Upper lobe of right lung (tissue), 1 donor: ENCODE measurements around the gene IL3. TPM values are rescaled to one million over a fixed set of nuclear protein-coding genes. Genes with fewer than 3 reads are reported as not detected.

Experiments
- ATAC-seq: fragments of 200-7000 bp; cut with Tn5 transposase; one replicate; pipeline ENCODE4 v1.9.1; 2020; ENCODE audit warnings: mild to moderate bottlenecking, moderate library complexity
- DNase-seq: peaks from one replicate; pipeline ENCODE4 v3.0.0-alpha.2; 2020
- H3K27ac ChIP-seq: fragments of 200-600 bp; one replicate; pipeline ENCODE4 v1.8.0; 2022
- H3K27me3 ChIP-seq: fragments of 200-600 bp; one replicate; pipeline ENCODE4 v1.8.0; 2022; ENCODE audit warnings: mild to moderate bottlenecking
- H3K36me3 ChIP-seq: fragments of 200-600 bp; one replicate; pipeline ENCODE4 v1.8.0; 2022
- H3K4me1 ChIP-seq: fragments of 200-600 bp; one replicate; pipeline ENCODE4 v1.8.0; 2022
- H3K4me3 ChIP-seq: fragments of 200-600 bp; one replicate; pipeline ENCODE4 v1.8.0; 2022; ENCODE audit warnings: mild to moderate bottlenecking
- H3K9me3 ChIP-seq: fragments of 200-600 bp; one replicate; pipeline ENCODE4 v1.8.0; 2022
- intact Hi-C: fragments of 100-400 bp; cut with DNase I; formaldehyde crosslinking; loops from one replicate; pipeline ENCODE4 v1.11.0; 2022
- total RNA-seq: library from RNA; stranded (reverse); fragmentation: NEBNext Ultra II Directional; extraction: Animal tissue kit (Norgen Biotek cat#: 25700); gene quantifications from one replicate; pipeline ENCODE4 v1.2.1, GENCODE V29; 2021
- TF ChIP-seq, protein P1 (sequence below): fragments of 200-600 bp; IDR thresholded peaks from one replicate; pipeline ENCODE4 v1.8.0; 2022; ENCODE audit warnings: antibody characterized with exemption
- donor health status: DM: no; HTN: yes; CAD: no; lungs with severe emphysema.

The IL3 gene
- total RNA-seq, 1 donor from 2014 or later = not detected

DNA sequence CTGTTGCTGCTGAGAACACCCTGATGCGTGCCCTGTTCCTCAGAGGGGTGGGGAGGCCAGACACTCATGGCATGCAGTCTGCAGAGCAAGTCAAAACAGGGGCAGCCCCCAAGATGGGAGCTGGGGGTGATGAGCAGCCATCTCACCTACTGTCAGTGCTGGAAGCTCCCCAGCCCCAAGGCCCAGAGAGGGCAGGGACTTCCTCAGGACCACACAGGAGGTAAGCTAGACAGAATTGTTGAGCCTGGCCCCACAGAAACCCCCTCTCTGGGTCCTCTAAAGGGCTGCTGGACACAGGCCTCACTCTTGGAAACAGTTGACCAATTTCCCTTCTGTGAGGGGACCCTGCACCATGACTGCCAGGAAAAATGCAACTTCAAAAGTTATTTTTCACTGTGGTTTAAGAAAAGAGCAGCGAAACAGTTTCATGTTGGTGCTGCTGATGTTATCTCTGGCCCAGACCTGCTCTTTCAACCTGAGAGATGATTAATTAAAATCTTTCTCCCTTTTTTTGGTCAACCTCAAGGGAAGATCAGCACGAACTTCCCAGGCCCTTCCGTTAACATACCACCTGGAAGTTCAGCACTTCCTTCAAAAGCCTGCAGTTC is 22.7 kb downstream of the IL3 start:
- DNase-seq (no peak), ATAC-seq (no peak)
- Histone ChIP-seq H3K27me3 (no peaks in the 10 kb centered on the region), H3K27ac (no peak overlapping the region), H3K4me3 (no peak overlapping the region), H3K4me1 (peaks cover 7% of the 10 kb centered on the region), H3K9me3 (no peaks in the 10 kb centered on the region), H3K36me3 (no peaks in the 10 kb centered on the region)
- intact Hi-C loops = no loop called here
- TF ChIP-seq, protein P1, sequence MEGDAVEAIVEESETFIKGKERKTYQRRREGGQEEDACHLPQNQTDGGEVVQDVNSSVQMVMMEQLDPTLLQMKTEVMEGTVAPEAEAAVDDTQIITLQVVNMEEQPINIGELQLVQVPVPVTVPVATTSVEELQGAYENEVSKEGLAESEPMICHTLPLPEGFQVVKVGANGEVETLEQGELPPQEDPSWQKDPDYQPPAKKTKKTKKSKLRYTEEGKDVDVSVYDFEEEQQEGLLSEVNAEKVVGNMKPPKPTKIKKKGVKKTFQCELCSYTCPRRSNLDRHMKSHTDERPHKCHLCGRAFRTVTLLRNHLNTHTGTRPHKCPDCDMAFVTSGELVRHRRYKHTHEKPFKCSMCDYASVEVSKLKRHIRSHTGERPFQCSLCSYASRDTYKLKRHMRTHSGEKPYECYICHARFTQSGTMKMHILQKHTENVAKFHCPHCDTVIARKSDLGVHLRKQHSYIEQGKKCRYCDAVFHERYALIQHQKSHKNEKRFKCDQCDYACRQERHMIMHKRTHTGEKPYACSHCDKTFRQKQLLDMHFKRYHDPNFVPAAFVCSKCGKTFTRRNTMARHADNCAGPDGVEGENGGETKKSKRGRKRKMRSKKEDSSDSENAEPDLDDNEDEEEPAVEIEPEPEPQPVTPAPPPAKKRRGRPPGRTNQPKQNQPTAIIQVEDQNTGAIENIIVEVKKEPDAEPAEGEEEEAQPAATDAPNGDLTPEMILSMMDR = no peak

- H3K27ac ChIP-seq = no peak overlapping the region
- no peak for ATAC-seq
Measured at GRCh38 chr5:132085686-132086085, 25.2 kb downstream of the IL3 start.

GRCh38 chr5:132086277-132086794 is 25.9 kb downstream of the IL3 start:
- no peaks in the 10 kb centered on the region for H3K36me3 ChIP-seq
- peaks cover 7% of the 10 kb centered on the region for H3K4me1 ChIP-seq
- TF ChIP-seq, protein P1 = no peak
- H3K27ac ChIP-seq = no peak overlapping the region
- intact Hi-C loops = no loop called here
- no peak for DNase-seq
- peak; percentile 70 for ATAC-seq
- no peaks in the 10 kb centered on the region for H3K27me3 ChIP-seq
- no peaks in the 10 kb centered on the region for H3K9me3 ChIP-seq
- H3K4me3 ChIP-seq = no peak overlapping the region

More at GRCh38 chr5:132085686-132086085, 25.2 kb downstream of the IL3 start:
- Histone ChIP-seq H3K27me3 (no peaks in the 10 kb centered on the region), H3K4me3 (no peak overlapping the region), H3K4me1 (peaks cover 7% of the 10 kb centered on the region), H3K9me3 (no peaks in the 10 kb centered on the region), H3K36me3 (no peaks in the 10 kb centered on the region)
- TF ChIP-seq, protein P1 = no peak
- DNase-seq = no peak
- intact Hi-C loops = no loop called here

DNA sequence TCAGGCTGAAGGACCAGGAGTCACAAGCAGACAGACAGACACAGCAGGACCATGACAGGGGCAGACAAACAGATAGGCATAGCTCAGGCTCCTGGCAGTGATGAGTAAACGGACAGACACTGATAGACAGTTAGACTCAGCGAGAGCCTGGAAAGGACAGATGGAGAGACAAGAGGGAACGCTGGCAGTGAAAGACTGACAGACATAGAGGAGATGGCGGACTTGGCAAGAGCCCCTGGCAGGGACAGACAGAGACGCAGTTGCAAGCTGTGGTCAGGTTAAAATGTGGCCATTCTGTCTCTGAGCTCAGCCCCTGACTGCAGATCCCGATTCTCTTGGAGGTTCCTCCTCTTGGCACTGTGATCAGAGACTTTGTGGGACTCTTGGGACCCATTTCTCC is 26.7 kb downstream of the IL3 start:
- H3K27ac ChIP-seq = no peak overlapping the region
- ATAC-seq = no peak
- DNase-seq = no peak

DNA sequence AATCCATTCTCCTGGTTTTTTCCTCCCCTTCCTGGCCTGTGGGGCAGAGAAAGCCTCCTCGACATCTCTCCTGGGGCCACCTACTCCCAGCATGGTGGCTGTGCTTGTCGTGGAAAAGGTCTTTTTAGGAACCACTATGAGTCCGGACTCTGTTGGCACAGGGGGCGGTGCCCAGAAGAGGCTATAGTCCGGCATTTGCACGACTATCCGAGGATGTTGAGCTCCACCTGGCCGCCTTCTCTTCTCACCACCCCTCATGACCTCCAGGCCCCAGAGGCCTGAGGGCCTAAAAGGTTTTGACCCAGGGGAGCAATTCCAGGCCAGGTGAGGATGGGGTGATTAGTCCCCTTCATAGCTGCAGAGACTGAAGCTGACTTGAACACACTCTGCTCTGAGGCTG is 27.2 kb downstream of the IL3 start:
- Histone ChIP-seq H3K9me3 (no peaks in the 10 kb centered on the region), H3K27me3 (no peaks in the 10 kb centered on the region), H3K4me1 (peaks cover 7% of the 10 kb centered on the region), H3K27ac (no peak overlapping the region), H3K4me3 (no peak overlapping the region), H3K36me3 (no peaks in the 10 kb centered on the region)
- no peak for DNase-seq
- ATAC-seq = no peak
- intact Hi-C loops = no loop called here
- TF ChIP-seq, protein P1 = no peak

More for the DNA sequence above, 26.7 kb downstream of the IL3 start:
- TF ChIP-seq, protein P1 = no peak
- H3K9me3 ChIP-seq = no peaks in the 10 kb centered on the region
- H3K27me3 ChIP-seq = no peaks in the 10 kb centered on the region
- no peak overlapping the region for H3K4me3 ChIP-seq
- peaks cover 7% of the 10 kb centered on the region for H3K4me1 ChIP-seq
- no peaks in the 10 kb centered on the region for H3K36me3 ChIP-seq
- intact Hi-C loops = no loop called here

DNA sequence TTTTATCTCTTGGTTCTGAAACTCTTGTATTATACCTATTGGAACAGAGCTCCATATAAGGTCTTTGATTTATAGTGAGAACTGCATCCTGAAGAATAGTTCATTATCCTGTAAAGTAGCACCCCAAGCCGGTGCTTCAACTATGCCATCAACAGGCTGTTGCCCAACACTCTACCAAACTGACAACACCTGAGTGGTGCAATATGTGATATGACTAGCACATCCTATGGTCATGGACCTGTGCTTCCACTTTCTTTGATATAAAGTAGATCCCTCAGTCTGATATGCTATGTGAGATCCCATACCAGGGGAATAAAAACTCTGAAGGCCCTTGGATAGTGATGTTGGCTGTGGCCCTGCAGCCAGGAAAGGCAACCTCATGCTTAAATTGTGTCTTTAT is 28.9 kb downstream of the IL3 start:
- Histone ChIP-seq H3K27me3 (no peaks in the 10 kb centered on the region), H3K36me3 (no peaks in the 10 kb centered on the region), H3K9me3 (no peaks in the 10 kb centered on the region), H3K4me1 (peaks cover 7% of the 10 kb centered on the region), H3K27ac (no peak overlapping the region), H3K4me3 (no peak overlapping the region)
- ATAC-seq (no peak), DNase-seq (no peak)
- intact Hi-C loops = no loop called here
- TF ChIP-seq, protein P1 = no peak
